ENCODE data around the gene IL1RAPL1. TPM values are rescaled to one million over a fixed set of nuclear protein-coding genes. Genes with fewer than 3 reads are reported as not detected.
"Not testable (repeated sequence)": the region's sequence is repeated elsewhere in the genome, so short reads cannot be mapped to it uniquely, and the experiment has no call there.

Gene IL1RAPL1
- total RNA-seq, 1 donor from 2014 or later = 0.16 TPM

DNA sequence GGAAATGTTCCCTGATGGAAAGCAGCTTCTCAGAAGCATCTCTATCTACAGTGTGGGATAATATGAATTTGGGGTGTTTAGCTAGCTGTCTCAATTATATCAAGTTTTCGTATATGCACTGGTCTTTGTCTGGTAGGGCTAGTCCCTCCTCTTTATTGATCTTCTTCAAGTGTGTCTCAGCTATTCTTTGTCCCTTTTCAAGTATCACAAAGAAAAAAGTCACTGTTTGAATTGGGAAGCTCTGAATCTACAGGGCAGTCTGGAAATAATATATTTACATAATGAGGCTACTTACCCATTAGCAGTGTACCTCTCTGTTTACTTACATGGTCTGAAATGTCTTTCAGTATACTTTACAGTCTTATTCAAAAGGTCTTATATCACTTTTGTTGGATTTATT is 526.0 kb downstream of the IL1RAPL1 start:
- H4K20me1 ChIP-seq (ENCODE audit: insufficient read depth, low read length) = no peaks in the 10 kb centered on the region
- no peak overlapping the region for H3K9ac ChIP-seq (ENCODE audit: low read length)
- no peak overlapping the region for H3K4me3 ChIP-seq (ENCODE audit: insufficient read depth, low read depth, low read length)
- H3K4me1 Mint-ChIP-seq (ENCODE audit: low read depth, unreplicated experiment) = no peaks in the 10 kb centered on the region
- no peaks in the 10 kb centered on the region for H3K36me3 Mint-ChIP-seq (ENCODE audit: low read depth, unreplicated experiment)
- no peak overlapping the region for H3K27ac Mint-ChIP-seq (ENCODE audit: unreplicated experiment)
- H3K36me3 ChIP-seq (ENCODE audit: insufficient read depth, low read length) = no peaks in the 10 kb centered on the region
- no peaks in the 10 kb centered on the region for H3K9me3 ChIP-seq (ENCODE audit: insufficient read depth, low read depth, low read length)
- H3K4me1 ChIP-seq (ENCODE audit: insufficient read depth, low read length) = no peaks in the 10 kb centered on the region
- no peak overlapping the region for H3K27ac ChIP-seq (ENCODE audit: low read depth, low read length)
- H3K79me2 ChIP-seq (ENCODE audit: insufficient read depth, low read length) = no peaks in the 10 kb centered on the region
- no peaks in the 10 kb centered on the region for H3K27me3 Mint-ChIP-seq (ENCODE audit: low read depth, unreplicated experiment)
- TF ChIP-seq EZH2 (IDR thresholded peaks at IDR 0.05; ENCODE audit: insufficient read depth, low read length) = no peak
- TF ChIP-seq, protein P1, sequence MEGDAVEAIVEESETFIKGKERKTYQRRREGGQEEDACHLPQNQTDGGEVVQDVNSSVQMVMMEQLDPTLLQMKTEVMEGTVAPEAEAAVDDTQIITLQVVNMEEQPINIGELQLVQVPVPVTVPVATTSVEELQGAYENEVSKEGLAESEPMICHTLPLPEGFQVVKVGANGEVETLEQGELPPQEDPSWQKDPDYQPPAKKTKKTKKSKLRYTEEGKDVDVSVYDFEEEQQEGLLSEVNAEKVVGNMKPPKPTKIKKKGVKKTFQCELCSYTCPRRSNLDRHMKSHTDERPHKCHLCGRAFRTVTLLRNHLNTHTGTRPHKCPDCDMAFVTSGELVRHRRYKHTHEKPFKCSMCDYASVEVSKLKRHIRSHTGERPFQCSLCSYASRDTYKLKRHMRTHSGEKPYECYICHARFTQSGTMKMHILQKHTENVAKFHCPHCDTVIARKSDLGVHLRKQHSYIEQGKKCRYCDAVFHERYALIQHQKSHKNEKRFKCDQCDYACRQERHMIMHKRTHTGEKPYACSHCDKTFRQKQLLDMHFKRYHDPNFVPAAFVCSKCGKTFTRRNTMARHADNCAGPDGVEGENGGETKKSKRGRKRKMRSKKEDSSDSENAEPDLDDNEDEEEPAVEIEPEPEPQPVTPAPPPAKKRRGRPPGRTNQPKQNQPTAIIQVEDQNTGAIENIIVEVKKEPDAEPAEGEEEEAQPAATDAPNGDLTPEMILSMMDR (IDR thresholded peaks at IDR 0.05; ENCODE audit: insufficient read depth, low read depth, low read length) = no peak
- H2AFZ ChIP-seq (ENCODE audit: low read depth, low read length) = no peak overlapping the region
- no peaks in the 10 kb centered on the region for H3K27me3 ChIP-seq (ENCODE audit: insufficient read depth, low read length)
- FAIRE-seq (peak; percentile 85), DNase-seq (ENCODE audit: low read depth) (no peak)
- H3K9me3 Mint-ChIP-seq (ENCODE audit: unreplicated experiment) = no peaks in the 10 kb centered on the region
- H3K4me2 ChIP-seq (ENCODE audit: low read length) = no peak overlapping the region
- H3K4me3 Mint-ChIP-seq (ENCODE audit: unreplicated experiment) = no peak overlapping the region

DNA sequence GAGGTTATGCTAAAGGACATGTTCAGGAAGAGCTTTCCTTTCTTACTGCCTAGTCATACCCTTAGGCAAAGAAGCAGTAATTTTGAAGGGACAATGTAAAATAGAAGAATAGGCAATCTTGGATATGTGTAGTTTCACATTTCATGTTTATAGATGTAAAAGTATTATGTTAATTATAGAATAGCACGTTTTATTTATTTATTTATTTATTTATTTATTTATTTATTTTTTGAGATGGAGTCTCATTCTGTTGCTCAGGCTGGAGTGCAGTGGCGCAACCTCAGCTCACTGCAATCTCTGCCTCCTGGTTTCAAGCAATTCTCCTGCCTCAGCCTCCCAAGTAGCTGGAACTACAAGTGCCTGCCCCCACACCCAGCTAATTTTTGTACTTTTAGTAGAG is 535.6 kb downstream of the IL1RAPL1 start:
- not testable (repeated sequence) for H3K79me2 ChIP-seq (ENCODE audit: insufficient read depth, low read length); H3K4me3 ChIP-seq (ENCODE audit: insufficient read depth, low read depth, low read length); H3K9me3 ChIP-seq (ENCODE audit: insufficient read depth, low read depth, low read length); DNase-seq (ENCODE audit: low read depth); H3K36me3 Mint-ChIP-seq (ENCODE audit: low read depth, unreplicated experiment); H3K27ac ChIP-seq (ENCODE audit: low read depth, low read length); H3K9ac ChIP-seq (ENCODE audit: low read length); H3K27me3 ChIP-seq (ENCODE audit: insufficient read depth, low read length); H3K36me3 ChIP-seq (ENCODE audit: insufficient read depth, low read length); H2AFZ ChIP-seq (ENCODE audit: low read depth, low read length); H4K20me1 ChIP-seq (ENCODE audit: insufficient read depth, low read length); H3K9me3 Mint-ChIP-seq (ENCODE audit: unreplicated experiment); H3K27ac Mint-ChIP-seq (ENCODE audit: unreplicated experiment); H3K27me3 Mint-ChIP-seq (ENCODE audit: low read depth, unreplicated experiment); H3K4me1 Mint-ChIP-seq (ENCODE audit: low read depth, unreplicated experiment); FAIRE-seq; H3K4me2 ChIP-seq (ENCODE audit: low read length); H3K4me3 Mint-ChIP-seq (ENCODE audit: unreplicated experiment); H3K4me1 ChIP-seq (ENCODE audit: insufficient read depth, low read length)

DNA sequence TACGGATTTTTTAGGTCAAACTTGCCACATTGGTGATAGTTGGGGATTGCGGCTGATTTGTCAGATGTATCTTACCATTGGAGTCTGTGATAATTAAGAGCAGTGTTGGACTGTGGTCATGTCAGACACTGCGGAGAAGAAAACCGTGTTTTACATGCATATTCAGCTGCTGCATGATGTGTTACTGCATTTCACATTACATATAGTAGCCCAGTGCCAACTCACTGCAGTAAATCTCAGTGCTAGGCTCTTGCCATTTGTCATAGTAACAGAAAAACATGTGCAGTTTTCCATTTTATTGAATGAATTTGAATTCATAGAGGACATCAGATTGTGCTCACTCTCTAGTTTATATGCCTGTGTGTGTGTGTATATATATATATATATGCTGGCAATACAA is 543.7 kb downstream of the IL1RAPL1 start:
- no peak overlapping the region for H3K27ac ChIP-seq (ENCODE audit: low read depth, low read length)
- H3K36me3 Mint-ChIP-seq (ENCODE audit: low read depth, unreplicated experiment) = no peaks in the 10 kb centered on the region
- H3K27me3 ChIP-seq (ENCODE audit: insufficient read depth, low read length) = no peaks in the 10 kb centered on the region
- H3K4me2 ChIP-seq (ENCODE audit: low read length) = no peak overlapping the region
- H4K20me1 ChIP-seq (ENCODE audit: insufficient read depth, low read length) = no peaks in the 10 kb centered on the region
- H3K4me1 ChIP-seq (ENCODE audit: insufficient read depth, low read length) = no peaks in the 10 kb centered on the region
- DNase-seq (ENCODE audit: low read depth) (no peak), FAIRE-seq (no peak)
- no peaks in the 10 kb centered on the region for H3K9me3 ChIP-seq (ENCODE audit: insufficient read depth, low read depth, low read length)
- H3K27me3 Mint-ChIP-seq (ENCODE audit: low read depth, unreplicated experiment) = no peaks in the 10 kb centered on the region
- TF ChIP-seq, protein P1 (IDR thresholded peaks at IDR 0.05; ENCODE audit: insufficient read depth, low read depth, low read length) = no peak
- no peak for TF ChIP-seq EZH2 (IDR thresholded peaks at IDR 0.05; ENCODE audit: insufficient read depth, low read length)
- no peaks in the 10 kb centered on the region for H3K9me3 Mint-ChIP-seq (ENCODE audit: unreplicated experiment)
- no peak overlapping the region for H2AFZ ChIP-seq (ENCODE audit: low read depth, low read length)
- H3K4me3 ChIP-seq (ENCODE audit: insufficient read depth, low read depth, low read length) = no peak overlapping the region
- H3K9ac ChIP-seq (ENCODE audit: low read length) = no peak overlapping the region
- no peaks in the 10 kb centered on the region for H3K79me2 ChIP-seq (ENCODE audit: insufficient read depth, low read length)
- no peak overlapping the region for H3K4me3 Mint-ChIP-seq (ENCODE audit: unreplicated experiment)
- no peaks in the 10 kb centered on the region for H3K36me3 ChIP-seq (ENCODE audit: insufficient read depth, low read length)
- no peaks in the 10 kb centered on the region for H3K4me1 Mint-ChIP-seq (ENCODE audit: low read depth, unreplicated experiment)
- H3K27ac Mint-ChIP-seq (ENCODE audit: unreplicated experiment) = no peak overlapping the region
